Glomerular visceral epithelial cell (primary cell): Measurements from ENCODE around the gene TCEAL3.
A peak's percentile ranks its signal among the peaks of the same experiment; 100 is the strongest.
"Not testable (repeated sequence)": the region's sequence is repeated elsewhere in the genome, so short reads cannot be mapped to it uniquely, and the experiment has no call there.

Source experiments
- DNase-seq: peaks from one replicate; pipeline ENCODE4 v3.0.0-alpha.2; 2016; ENCODE audit errors: extremely low spot score

TCEAL3 gene

DNA sequence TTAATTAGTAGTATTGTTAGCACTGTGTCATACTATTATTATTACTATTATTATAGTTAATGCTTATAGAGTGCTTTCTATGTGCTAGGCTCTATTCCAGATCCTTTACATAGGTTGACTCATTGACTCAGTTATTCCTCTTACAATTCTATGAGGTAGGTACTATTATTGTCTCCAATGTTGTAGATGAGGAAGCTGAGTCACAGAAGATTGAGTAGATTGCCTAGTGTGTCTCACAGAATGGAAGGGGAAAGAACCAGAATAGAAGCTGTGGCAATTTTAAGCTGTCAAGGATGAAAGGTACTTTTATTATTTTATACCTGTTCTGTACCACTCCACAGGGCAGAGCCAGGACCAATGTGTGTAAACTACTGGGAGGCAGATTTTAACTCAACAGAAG lies 19.1 kb downstream of the TCEAL3 start:
- no peak for DNase-seq

GRCh38 chrX:103628386-103629317 lies 20.9 kb downstream of the TCEAL3 start, which contains the start of gene TCEAL1:
Gene TCEAL1 (plus strand): TSS chrX:103628975. CDS start chrX:103629917, 942 bp downstream.
- peak; percentile 12 for DNase-seq

GRCh38 chrX:103629318-103630170 lies 21.8 kb downstream of the TCEAL3 start:
- DNase-seq = peak; percentile 63

GRCh38 chrX:103630171-103630511 lies 22.4 kb downstream of the TCEAL3 start:
- no peak for DNase-seq

- no peak for DNase-seq
Observed at GRCh38 chrX:103631145-103631544, 23.4 kb downstream of the TCEAL3 start.

DNA sequence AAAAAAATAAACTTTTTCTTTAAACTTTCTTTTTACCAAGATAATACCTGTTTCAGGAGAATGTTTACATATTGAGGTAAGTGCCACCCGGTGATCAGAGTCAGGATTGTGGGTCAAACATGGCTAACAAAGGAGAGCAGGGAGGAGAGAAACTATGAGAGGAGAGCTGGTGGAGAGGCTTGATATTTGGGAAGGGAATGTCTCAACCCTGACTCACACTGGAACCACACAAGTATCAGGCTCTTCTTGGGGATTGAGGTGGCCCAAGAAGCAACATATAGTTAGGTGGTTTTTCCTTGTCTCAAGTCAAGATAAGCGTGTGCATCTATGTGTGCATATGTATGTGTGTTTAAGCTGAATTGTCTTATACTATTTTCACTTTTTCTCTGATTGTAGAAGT lies 27.7 kb downstream of the TCEAL3 start:
- no peak for DNase-seq

DNA sequence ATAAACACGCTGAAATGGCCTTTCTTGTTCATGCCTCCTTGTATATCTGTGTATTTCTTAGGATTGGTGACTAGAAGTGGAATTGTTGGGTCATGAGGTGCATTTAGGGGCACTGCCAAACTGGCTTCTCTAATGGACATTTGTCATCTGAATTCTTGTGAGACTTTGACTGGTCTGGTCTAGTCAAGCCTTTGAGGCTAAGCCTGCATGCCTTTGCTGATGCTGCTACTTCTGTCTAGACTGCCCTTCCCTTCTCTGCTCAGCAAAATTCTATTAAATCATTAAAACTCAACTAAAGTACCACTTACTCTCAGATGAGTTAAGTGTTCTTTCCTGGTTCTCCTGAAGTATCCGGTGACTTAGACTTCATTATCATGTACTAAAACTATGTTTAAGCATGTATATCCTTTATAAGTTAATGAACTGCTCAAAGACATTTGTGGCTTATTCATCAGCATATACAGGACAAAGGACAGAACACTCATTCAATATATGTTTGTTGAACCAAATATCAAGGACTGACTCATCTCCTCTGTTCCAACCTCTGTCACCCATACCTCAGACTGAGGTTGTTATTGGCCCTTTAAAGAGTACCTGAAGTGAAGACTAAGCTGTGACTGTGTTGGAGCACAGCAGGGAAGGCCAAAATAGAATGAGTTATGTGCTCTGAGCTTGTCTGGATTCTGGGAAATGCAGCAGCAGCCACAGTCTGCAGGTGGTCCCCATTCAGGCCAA lies 30.0 kb downstream of the TCEAL3 start:
- no peak for DNase-seq

DNA sequence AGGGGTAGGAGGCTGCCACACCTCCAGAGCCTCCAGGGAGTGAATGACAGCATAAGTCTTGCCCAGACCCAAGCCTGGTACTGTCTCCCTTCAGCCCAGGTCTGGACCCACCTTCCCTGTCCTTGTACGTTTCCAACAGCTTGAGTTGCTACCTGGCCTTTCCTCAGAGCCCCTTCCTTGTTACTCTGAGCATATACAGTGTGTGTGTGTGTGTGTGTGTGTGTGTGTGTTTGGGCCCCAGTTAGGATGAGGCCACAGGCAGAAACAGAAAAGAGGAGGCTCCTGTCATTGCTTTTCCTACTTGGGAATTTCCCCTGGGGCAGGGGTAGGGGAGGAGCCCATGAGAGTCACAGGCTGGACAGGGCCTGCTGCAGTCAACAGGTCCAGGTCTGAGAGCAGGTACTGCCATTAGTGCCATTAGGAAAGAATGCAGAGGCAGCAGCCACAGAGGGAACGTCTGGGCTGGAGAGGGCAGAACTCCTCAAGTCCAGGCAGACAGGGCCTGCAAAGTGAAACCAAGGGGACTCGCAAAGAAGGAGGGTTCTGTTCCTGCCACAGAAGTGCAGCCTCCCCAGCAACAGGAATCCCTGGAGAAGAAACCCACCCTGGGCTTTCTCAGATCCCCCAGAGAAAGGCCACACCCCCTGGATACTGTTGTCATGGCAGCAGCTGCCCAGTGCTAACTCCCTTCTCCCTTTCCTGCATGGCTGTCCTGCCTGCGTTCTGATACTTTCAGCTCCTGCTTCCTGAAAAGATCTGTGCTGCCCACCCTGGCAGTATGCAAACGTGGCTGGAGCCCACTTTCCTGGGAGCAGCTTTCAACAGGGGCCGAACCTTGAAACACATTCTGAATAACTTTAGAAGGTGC lies 30.9 kb downstream of the TCEAL3 start:
- DNase-seq = peak; percentile 13

GRCh38 chrX:103640401-103641155 lies 32.8 kb downstream of the TCEAL3 start:
- peak; percentile 30 for DNase-seq

DNA sequence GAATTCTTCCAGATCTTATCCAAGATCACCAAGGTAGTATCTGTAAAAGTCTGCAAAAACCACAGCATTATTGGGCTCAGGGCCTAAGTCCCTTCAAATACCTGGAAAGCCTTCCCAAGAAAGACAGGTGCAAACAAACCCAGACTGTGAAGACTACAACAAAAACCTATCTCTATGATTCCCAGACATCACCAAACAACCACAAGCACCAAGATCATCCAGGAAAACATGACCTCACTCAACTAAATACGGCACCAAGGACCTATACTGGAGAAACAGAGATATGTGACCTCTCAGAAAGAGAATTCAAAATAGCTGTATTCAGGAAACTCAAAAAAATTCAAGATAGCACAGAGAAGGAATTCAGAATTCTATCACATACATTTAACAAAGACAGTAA lies 36.4 kb downstream of the TCEAL3 start:
- DNase-seq = no peak

DNA sequence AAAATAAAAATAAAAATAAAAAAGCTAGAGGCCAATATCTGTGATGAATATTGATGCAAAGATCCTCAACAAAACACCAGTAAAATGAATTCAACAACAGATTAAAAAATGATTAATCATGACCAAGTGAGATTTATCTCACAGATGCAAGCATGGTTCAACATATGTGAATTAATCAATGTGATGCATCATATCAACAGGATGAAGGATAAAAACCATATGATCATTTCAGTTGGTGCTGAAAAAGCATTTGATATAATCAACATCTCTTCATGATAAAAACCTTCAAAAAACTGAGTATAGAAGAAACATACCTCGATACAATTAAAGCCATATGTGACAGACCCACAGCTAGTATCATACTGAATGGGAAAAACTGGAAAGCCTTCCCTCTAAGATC lies 39.9 kb downstream of the TCEAL3 start:
- DNase-seq = no peak

- DNase-seq = no peak
Observed at GRCh38 chrX:103651151-103651773, 43.5 kb downstream of the TCEAL3 start.

GRCh38 chrX:103655230-103656000 lies 47.7 kb downstream of the TCEAL3 start:
- not testable (repeated sequence) for DNase-seq

- DNase-seq = peak; percentile 64
Observed at GRCh38 chrX:103656617-103657016, 48.9 kb downstream of the TCEAL3 start.

DNA sequence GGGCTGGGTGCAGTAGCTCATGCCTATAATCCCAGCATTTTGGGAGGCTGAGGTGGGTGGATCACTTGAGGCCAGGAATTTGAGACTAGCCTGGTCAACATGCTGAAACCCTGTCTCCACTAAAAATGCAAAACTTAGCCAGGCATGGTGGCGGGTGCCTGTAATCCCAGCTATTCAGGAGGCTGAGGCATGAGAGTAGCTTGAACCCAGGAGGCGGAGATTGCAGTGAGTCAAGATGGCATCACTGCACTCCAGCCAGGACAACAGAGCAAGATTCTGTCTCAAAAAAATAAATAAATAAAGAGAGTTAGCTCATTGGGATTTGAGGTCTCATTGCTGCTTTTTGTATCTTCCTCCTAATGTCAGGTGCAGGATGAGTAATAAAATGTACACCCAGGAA lies 49.3 kb downstream of the TCEAL3 start:
- DNase-seq = peak; percentile 19

DNA sequence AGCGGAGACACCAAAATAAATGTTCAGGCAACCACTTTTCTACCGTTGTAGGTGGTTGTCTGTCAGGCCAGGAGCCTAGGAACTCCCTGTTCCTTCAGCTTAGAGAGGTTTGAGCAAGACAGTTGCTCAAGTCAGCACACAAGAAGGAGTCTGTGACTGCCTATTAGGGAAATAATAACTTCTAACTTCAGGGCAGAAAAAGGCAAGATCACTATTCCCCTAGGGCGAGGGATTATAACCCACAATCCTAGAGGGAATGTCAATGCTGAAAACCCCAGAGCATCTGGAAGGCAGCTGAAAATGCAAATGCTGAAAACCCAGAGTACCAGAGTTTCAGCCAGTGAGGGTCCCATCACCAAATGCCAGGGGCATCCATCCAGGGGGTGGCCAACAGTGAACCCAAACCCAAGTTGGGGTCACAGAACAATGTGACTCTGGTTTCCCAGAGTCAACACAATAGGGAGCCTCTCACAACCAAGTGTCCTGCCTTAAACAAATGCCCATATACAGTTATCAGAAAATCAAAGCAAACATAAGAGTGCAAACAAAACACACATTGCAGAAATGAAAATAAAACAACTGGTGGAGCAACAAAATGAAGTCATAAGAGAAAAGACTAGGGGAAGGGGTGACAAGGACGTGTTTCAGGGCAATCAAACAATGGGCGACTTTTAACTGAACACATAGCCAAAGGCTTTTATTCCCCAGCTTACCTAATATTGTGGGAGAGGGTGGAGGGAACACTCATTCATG lies 51.1 kb downstream of the TCEAL3 start:
- DNase-seq = no peak

DNA sequence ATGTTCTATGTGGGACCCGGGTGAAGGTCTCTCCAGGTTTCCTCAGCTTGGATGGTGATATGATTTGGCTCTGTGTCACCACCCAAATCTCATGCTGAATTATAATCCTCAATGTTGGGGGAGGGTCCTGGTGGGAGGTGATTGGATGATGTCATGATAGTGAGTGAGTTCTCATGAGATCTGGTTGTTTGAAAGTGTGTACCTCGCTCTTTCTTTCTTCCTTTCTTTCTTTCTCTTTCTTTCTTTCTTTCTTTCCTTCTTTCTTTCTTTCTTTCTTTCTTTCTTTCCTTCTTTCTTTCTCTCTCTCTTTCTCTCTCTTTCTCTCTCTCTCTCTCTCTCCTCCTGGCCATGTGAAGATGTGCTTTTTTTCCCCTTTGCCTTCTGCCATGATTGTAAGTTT lies 51.7 kb downstream of the TCEAL3 start:
- DNase-seq = not testable (repeated sequence)
